CD8-positive, alpha-beta memory T cell (primary cell): Measurements from ENCODE around the gene CES1. TPM values are rescaled to one million over a fixed set of nuclear protein-coding genes. Genes with fewer than 3 reads are reported as not detected.
"Not testable (repeated sequence)": the region's sequence is repeated elsewhere in the genome, so short reads cannot be mapped to it uniquely, and the experiment has no call there.

Experiments used
- CTCF ChIA-PET: fragments of 350-600 bp; sonication (Branson Sonifier 250); formaldehyde crosslinking; loops from one replicate; lab custom pipeline; 2021; ENCODE audit warnings: antibody characterized with exemption; lab: Charles Lee
- POLR2A ChIA-PET: fragments of 350-600 bp; sonication (Branson Sonifier 250); formaldehyde crosslinking; loops from one replicate; lab custom pipeline; 2021; ENCODE audit warnings: antibody characterized with exemption; lab: Charles Lee
- DNase-seq, 5 donors: peaks; one replicate each; pipeline versions ENCODE4 v3.0.0 to v3.0.0-alpha.2; 2020 to 2022; ENCODE audit warnings: mixed read lengths in 1 of 5
- H3K27ac ChIP-seq: one replicate; pipeline ENCODE4 v1.7.0; 2013; ENCODE audit warnings: low read depth, mild to moderate bottlenecking, low read length, moderate library complexity
- H3K27me3 ChIP-seq: 2 replicates; pipeline ENCODE4 v1.7.0; 2013; ENCODE audit warnings: low read length, mild to moderate bottlenecking; ENCODE audit not compliant: insufficient read depth, poor library complexity, severe bottlenecking
- H3K36me3 ChIP-seq: 2 replicates; pipeline ENCODE4 v1.7.0; 2013; ENCODE audit warnings: mild to moderate bottlenecking, low read length, moderate library complexity; ENCODE audit not compliant: insufficient read depth
- H3K4me1 ChIP-seq: 2 replicates; pipeline ENCODE4 v1.7.0; 2013; ENCODE audit warnings: mild to moderate bottlenecking, low read length, moderate library complexity; ENCODE audit not compliant: insufficient read depth
- H3K4me3 ChIP-seq: 2 replicates; pipeline ENCODE4 v1.7.0; 2013; ENCODE audit warnings: mild to moderate bottlenecking, low read length
- H3K9me3 ChIP-seq: 2 replicates; pipeline ENCODE4 v1.7.0; 2013; ENCODE audit warnings: mild to moderate bottlenecking, low read length
- H3K27ac Mint-ChIP-seq, 8 donors: one replicate each; pipeline ENCODE4 v1.8.0; 2020 to 2021; ENCODE audit warnings: mixed read lengths in 8 of 8, mild to moderate bottlenecking in 6 of 8, inconsistent platforms in 3 of 8, moderate library complexity in 3 of 8
- H3K27me3 Mint-ChIP-seq, 2 donors: one replicate each; pipeline ENCODE4 v1.8.0; 2020 to 2021; ENCODE audit warnings: mixed read lengths in 2 of 2, mild to moderate bottlenecking in 1 of 2, moderate library complexity in 1 of 2
- H3K36me3 Mint-ChIP-seq, 3 donors: one replicate each; pipeline ENCODE4 v1.8.0; 2020 to 2021; ENCODE audit warnings: mixed read lengths in 3 of 3, inconsistent platforms in 1 of 3, mild to moderate bottlenecking in 1 of 3
- H3K4me1 Mint-ChIP-seq, 3 donors: one replicate each; pipeline ENCODE4 v1.8.0; 2020 to 2021; ENCODE audit warnings: mixed read lengths in 3 of 3, inconsistent platforms in 1 of 3, mild to moderate bottlenecking in 1 of 3
- H3K4me3 Mint-ChIP-seq, 7 donors: one replicate each; pipeline ENCODE4 v1.8.0; 2020 to 2021; ENCODE audit warnings: mixed read lengths in 7 of 7, mild to moderate bottlenecking in 6 of 7, moderate library complexity in 4 of 7, inconsistent platforms in 2 of 7
- H3K9me3 Mint-ChIP-seq, 5 donors: one replicate each; pipeline ENCODE4 v1.8.0; 2020 to 2022; ENCODE audit warnings: mixed read lengths in 5 of 5, mild to moderate bottlenecking in 3 of 5, moderate library complexity in 2 of 5, inconsistent platforms in 1 of 5
- polyA plus RNA-seq: library from polyadenylated mRNA; unstranded; fragments of 300-500 nt; fragmentation: Illumina TruSeq; gene quantifications from one replicate; pipeline ENCODE4 v1.2.3, GENCODE V29; 2021
- total RNA-seq, 2 experiments: library from RNA; stranded (reverse); gene quantifications; one replicate each; pipeline ENCODE4 v1.2.3, GENCODE V29; 2021

Gene CES1
- total and polyA plus RNA-seq, 3 experiments from 2014 or later = 0.24 to 4.9 TPM; not detected in 1

GRCh38 chr16:55808286-55808685 is 24.6 kb downstream of the CES1 start:
- H3K4me1 Mint-ChIP-seq, H3K9me3 Mint-ChIP-seq, H3K36me3 ChIP-seq, POLR2A ChIA-PET, H3K9me3 ChIP-seq, DNase-seq, H3K4me3 ChIP-seq, CTCF ChIA-PET, H3K36me3 Mint-ChIP-seq, H3K27ac Mint-ChIP-seq, H3K4me3 Mint-ChIP-seq, H3K4me1 ChIP-seq, H3K27me3 ChIP-seq, H3K27ac ChIP-seq: not testable (repeated sequence)
- peaks cover 4 to 26% of the 10 kb centered on the region in 2 donors for H3K27me3 Mint-ChIP-seq

- H3K36me3 Mint-ChIP-seq, H3K27me3 ChIP-seq, CTCF ChIA-PET, H3K4me3 Mint-ChIP-seq, H3K4me1 ChIP-seq, DNase-seq, H3K27ac Mint-ChIP-seq, POLR2A ChIA-PET, H3K4me1 Mint-ChIP-seq, H3K9me3 Mint-ChIP-seq, H3K4me3 ChIP-seq, H3K27ac ChIP-seq, H3K36me3 ChIP-seq, H3K9me3 ChIP-seq: not testable (repeated sequence)
- H3K27me3 Mint-ChIP-seq = peaks cover 2 to 11% of the 10 kb centered on the region in 2 donors
These were observed 27.8 kb downstream of the CES1 start for GRCh38 chr16:55805104-55805503.

DNA sequence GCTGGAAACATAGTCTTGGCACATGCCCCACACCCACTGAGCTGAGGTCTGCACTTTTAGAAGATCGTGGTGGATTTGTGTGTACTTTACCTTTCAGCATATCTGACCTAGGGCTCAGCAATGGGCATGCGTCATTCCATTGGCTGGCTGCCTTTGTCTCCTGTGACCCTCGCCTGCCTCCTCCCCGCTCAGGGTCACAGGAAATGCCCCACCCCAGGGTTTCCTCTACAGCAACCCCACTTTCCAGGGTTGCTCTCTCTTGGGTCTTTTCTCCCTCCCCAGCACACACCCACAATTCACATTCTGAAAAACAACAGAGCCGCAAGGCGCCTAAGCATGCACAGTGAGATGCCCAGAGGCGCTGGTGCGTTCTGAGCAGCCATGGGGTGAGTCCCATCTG is 29.2 kb downstream of the CES1 start:
- H3K36me3 ChIP-seq, POLR2A ChIA-PET, H3K4me3 ChIP-seq, H3K4me3 Mint-ChIP-seq, H3K27ac Mint-ChIP-seq, H3K9me3 Mint-ChIP-seq, H3K4me1 ChIP-seq, H3K4me1 Mint-ChIP-seq, DNase-seq, H3K9me3 ChIP-seq, H3K27ac ChIP-seq, H3K36me3 Mint-ChIP-seq, H3K27me3 ChIP-seq, CTCF ChIA-PET, H3K27me3 Mint-ChIP-seq: not testable (repeated sequence)

DNA sequence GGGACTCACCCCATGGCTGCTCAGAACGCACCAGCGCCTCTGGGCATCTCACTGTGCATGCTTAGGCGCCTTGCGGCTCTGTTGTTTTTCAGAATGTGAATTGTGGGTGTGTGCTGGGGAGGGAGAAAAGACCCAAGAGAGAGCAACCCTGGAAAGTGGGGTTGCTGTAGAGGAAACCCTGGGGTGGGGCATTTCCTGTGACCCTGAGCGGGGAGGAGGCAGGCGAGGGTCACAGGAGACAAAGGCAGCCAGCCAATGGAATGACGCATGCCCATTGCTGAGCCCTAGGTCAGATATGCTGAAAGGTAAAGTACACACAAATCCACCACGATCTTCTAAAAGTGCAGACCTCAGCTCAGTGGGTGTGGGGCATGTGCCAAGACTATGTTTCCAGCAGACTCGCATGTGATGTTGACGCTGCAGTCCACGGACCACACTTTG is 39.9 kb downstream of the CES1 start:
- H3K4me1 ChIP-seq, DNase-seq, H3K27me3 Mint-ChIP-seq, H3K4me1 Mint-ChIP-seq, H3K4me3 ChIP-seq, H3K36me3 Mint-ChIP-seq, H3K27me3 ChIP-seq, POLR2A ChIA-PET, H3K27ac Mint-ChIP-seq, H3K4me3 Mint-ChIP-seq, H3K27ac ChIP-seq, H3K36me3 ChIP-seq, CTCF ChIA-PET, H3K9me3 ChIP-seq, H3K9me3 Mint-ChIP-seq: not testable (repeated sequence)

- H3K9me3 Mint-ChIP-seq, POLR2A ChIA-PET, H3K27me3 Mint-ChIP-seq, H3K36me3 ChIP-seq, DNase-seq, CTCF ChIA-PET, H3K27ac Mint-ChIP-seq, H3K4me3 Mint-ChIP-seq, H3K4me1 Mint-ChIP-seq, H3K4me3 ChIP-seq, H3K9me3 ChIP-seq, H3K36me3 Mint-ChIP-seq, H3K4me1 ChIP-seq, H3K27me3 ChIP-seq, H3K27ac ChIP-seq: not testable (repeated sequence)
These were observed 41.4 kb downstream of the CES1 start for GRCh38 chr16:55791512-55791911.

DNA sequence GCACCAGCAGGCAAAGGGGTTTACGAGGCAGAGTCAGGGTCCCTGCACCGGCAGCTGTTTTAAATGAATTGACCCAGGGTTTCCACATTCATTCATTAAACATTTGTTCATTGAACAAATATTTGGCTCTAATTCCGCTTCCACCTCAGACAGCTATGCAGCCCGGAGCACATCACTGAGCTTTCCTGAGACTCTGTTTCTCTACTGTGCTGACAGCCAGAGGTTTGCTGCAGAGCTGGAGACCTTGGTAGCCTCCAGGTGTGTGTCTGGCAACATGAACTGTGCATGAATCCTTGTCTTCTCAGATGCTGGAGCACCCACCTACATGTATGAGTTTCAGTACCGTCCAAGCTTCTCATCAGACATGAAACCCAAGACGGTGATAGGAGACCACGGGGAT is 42.7 kb downstream of the CES1 start:
- H3K27ac ChIP-seq, H3K9me3 Mint-ChIP-seq, H3K4me1 ChIP-seq, H3K27me3 Mint-ChIP-seq, H3K36me3 ChIP-seq, H3K4me3 Mint-ChIP-seq, H3K9me3 ChIP-seq, H3K4me3 ChIP-seq, H3K27me3 ChIP-seq, POLR2A ChIA-PET, H3K4me1 Mint-ChIP-seq, CTCF ChIA-PET, H3K27ac Mint-ChIP-seq, H3K36me3 Mint-ChIP-seq, DNase-seq: not testable (repeated sequence)

- H3K4me1 ChIP-seq, H3K36me3 Mint-ChIP-seq, H3K36me3 ChIP-seq, H3K9me3 Mint-ChIP-seq, H3K27ac ChIP-seq, DNase-seq, CTCF ChIA-PET, H3K4me3 Mint-ChIP-seq, H3K4me3 ChIP-seq, H3K27me3 ChIP-seq, H3K27ac Mint-ChIP-seq, H3K9me3 ChIP-seq, POLR2A ChIA-PET, H3K4me1 Mint-ChIP-seq: not testable (repeated sequence)
- peaks cover 7 to 18% of the 10 kb centered on the region in 2 donors for H3K27me3 Mint-ChIP-seq
These were observed 50.2 kb downstream of the CES1 start for GRCh38 chr16:55782793-55783091.

DNA sequence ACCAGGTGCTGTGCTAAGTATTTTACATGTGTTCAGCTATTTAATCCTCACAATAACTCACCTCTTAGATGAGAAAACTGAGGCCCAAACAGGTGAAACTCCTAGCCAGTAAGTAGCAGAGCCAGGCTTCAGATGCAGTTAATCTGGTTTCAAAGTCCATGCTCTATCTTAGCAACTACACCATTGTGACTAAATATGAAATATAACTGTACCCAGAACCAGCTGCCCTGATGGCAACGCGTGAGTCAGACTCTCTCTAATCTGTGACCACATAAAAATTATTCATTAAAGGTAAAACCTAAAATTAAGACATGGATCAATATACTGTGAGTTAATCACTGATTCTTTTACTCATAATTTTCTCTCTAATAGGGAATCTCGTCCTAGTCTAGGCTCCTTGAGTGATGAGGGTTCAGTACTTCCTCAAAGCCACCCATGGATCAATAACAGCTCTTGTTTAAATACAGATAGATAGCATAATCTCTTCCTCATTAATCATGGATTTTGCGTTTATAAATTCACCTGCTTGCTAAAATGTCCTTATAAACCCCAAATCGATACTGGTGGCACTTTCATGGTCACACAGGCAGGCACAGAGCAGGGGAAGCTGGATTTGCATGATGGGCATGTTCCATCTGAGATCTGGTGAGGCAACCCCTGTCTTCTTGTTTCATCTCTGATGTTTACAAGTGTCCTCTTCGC is 50.7 kb downstream of the CES1 start:
- H3K9me3 ChIP-seq, H3K9me3 Mint-ChIP-seq, H3K27ac ChIP-seq, H3K4me1 ChIP-seq, H3K27ac Mint-ChIP-seq, H3K27me3 ChIP-seq, CTCF ChIA-PET, H3K4me3 Mint-ChIP-seq, H3K4me3 ChIP-seq, H3K4me1 Mint-ChIP-seq, H3K36me3 ChIP-seq, H3K36me3 Mint-ChIP-seq, POLR2A ChIA-PET, DNase-seq: not testable (repeated sequence)
- peaks cover 9 to 18% of the 10 kb centered on the region in 2 donors for H3K27me3 Mint-ChIP-seq

DNA sequence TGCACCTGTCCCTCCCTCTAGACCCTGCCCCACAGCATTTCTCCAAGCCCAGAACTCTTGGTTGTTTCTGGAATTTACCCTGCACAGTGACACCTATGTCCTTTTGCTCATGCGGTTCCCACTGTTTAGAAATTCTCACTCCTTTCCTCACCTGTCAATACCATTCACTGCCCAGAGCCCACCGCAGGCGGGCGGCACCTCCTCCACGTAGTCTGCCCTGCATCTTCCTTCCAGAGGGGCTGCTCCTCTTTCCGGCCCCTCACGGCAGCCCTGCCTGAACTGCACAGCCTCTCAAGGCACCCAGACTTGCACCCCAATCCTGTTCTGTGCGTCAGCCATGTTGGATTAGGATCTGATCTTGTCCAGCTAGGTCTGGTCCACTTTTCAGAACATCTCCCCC is 51.4 kb downstream of the CES1 start:
- POLR2A ChIA-PET, CTCF ChIA-PET, H3K36me3 ChIP-seq, H3K27ac ChIP-seq, H3K4me3 Mint-ChIP-seq, H3K27me3 ChIP-seq, H3K9me3 Mint-ChIP-seq, H3K4me3 ChIP-seq, DNase-seq, H3K4me1 Mint-ChIP-seq, H3K4me1 ChIP-seq, H3K9me3 ChIP-seq, H3K27ac Mint-ChIP-seq, H3K36me3 Mint-ChIP-seq: not testable (repeated sequence)
- peaks cover 12 to 22% of the 10 kb centered on the region in 2 donors for H3K27me3 Mint-ChIP-seq
